OCI-LY1 (cell line): Measurements from ENCODE around the gene MMP11.

ENCODE experiments used
- CTCF ChIP-seq: fragments of 200-600 bp; sonication (generic), shearing (Covaris generic); IDR thresholded peaks from 2 replicates; pipeline ENCODE4 v1.5.1; 2017; ENCODE audit warnings: mild to moderate bottlenecking, antibody characterized with exemption, low read length, moderate library complexity, mixed read lengths
- EZH2 ChIP-seq: fragments of 200-600 bp; sonication (generic), shearing (Covaris generic); IDR thresholded peaks from 2 replicates; pipeline ENCODE4 v1.8.0; 2017; ENCODE audit warnings: borderline replicate concordance, mixed run types, mild to moderate bottlenecking, antibody characterized with exemption, low read length, moderate library complexity, mixed read lengths

GRCh38 chr22:23753385-23753784, 19.3 kb upstream of the MMP11 start:
- TF ChIP-seq CTCF, result no peak
- no peak for TF ChIP-seq EZH2
